ENCODE results near the gene TMEM202.
"Not testable (repeated sequence)": the region's sequence is repeated elsewhere in the genome, so short reads cannot be mapped to it uniquely, and the experiment has no call there.

The TMEM202 gene

GRCh38 chr15:72389231-72389630 is 8.9 kb upstream of the TMEM202 start:
- in situ Hi-C loops (cut with HindIII; ENCODE audit: low sequenced_read_pairs): no loop called here
- no peak for DNase-seq (ENCODE audit: low read depth)
- no peak overlapping the region for H3K4me3 ChIP-seq (ENCODE audit: low read depth, low read length)
- TF ChIP-seq CTCF (IDR thresholded peaks at IDR 0.05; ENCODE audit: low read depth, low read length, missing control alignments): no peak

GRCh38 chr15:72396331-72396730 is 1.8 kb upstream of the TMEM202 start:
- in situ Hi-C loops (cut with HindIII; ENCODE audit: low sequenced_read_pairs); H3K4me3 ChIP-seq (ENCODE audit: low read depth, low read length); DNase-seq (ENCODE audit: low read depth): not testable (repeated sequence)

- no peak for TF ChIP-seq CTCF (IDR thresholded peaks at IDR 0.05; ENCODE audit: low read depth, low read length, missing control alignments)
- no peak for DNase-seq (ENCODE audit: low read depth)
- in situ Hi-C loops (cut with HindIII; ENCODE audit: low sequenced_read_pairs): no loop called here
- no peak overlapping the region for H3K4me3 ChIP-seq (ENCODE audit: low read depth, low read length)
Observed at GRCh38 chr15:72398648-72399047, 543 bp downstream of the TMEM202 start.

GRCh38 chr15:72402726-72403125 is 4.6 kb downstream of the TMEM202 start:
- no peak for TF ChIP-seq CTCF (IDR thresholded peaks at IDR 0.05; ENCODE audit: low read depth, low read length, missing control alignments)
- no peak for DNase-seq (ENCODE audit: low read depth)
- H3K4me3 ChIP-seq (ENCODE audit: low read depth, low read length): no peak overlapping the region
- in situ Hi-C loops (cut with HindIII; ENCODE audit: low sequenced_read_pairs): no loop called here

GRCh38 chr15:72404356-72404755 is 6.3 kb downstream of the TMEM202 start:
- DNase-seq (ENCODE audit: low read depth): no peak
- no peak for TF ChIP-seq CTCF (IDR thresholded peaks at IDR 0.05; ENCODE audit: low read depth, low read length, missing control alignments)
- in situ Hi-C loops (cut with HindIII; ENCODE audit: low sequenced_read_pairs): no loop called here
- no peak overlapping the region for H3K4me3 ChIP-seq (ENCODE audit: low read depth, low read length)

GRCh38 chr15:72404841-72405240 is 6.7 kb downstream of the TMEM202 start:
- no peak for DNase-seq (ENCODE audit: low read depth)
- no peak overlapping the region for H3K4me3 ChIP-seq (ENCODE audit: low read depth, low read length)
- no peak for TF ChIP-seq CTCF (IDR thresholded peaks at IDR 0.05; ENCODE audit: low read depth, low read length, missing control alignments)
- in situ Hi-C loops (cut with HindIII; ENCODE audit: low sequenced_read_pairs): no loop called here

- no peak for DNase-seq (ENCODE audit: low read depth)
- H3K4me3 ChIP-seq (ENCODE audit: low read depth, low read length): no peak overlapping the region
- no peak for TF ChIP-seq CTCF (IDR thresholded peaks at IDR 0.05; ENCODE audit: low read depth, low read length, missing control alignments)
- in situ Hi-C loops (cut with HindIII; ENCODE audit: low sequenced_read_pairs): no loop called here
Observed at GRCh38 chr15:72406936-72407335, 8.8 kb downstream of the TMEM202 start.
